Measurements from ENCODE around the gene TMEM132D. TPM values are rescaled to one million over a fixed set of nuclear protein-coding genes. Genes with fewer than 3 reads are reported as not detected.

Gene TMEM132D
- total RNA-seq, 2 experiments from 2014 or later, result not detected

GRCh38 chr12:129863938-129864337 lies 39.9 kb downstream of the TMEM132D start:
- peaks cover 8% of the 10 kb centered on the region for H3K9me3 Mint-ChIP-seq
- no peaks in the 10 kb centered on the region for H3K27me3 Mint-ChIP-seq
- no peak overlapping the region for H3K27ac Mint-ChIP-seq
- H3K4me3 Mint-ChIP-seq, result no peak overlapping the region
- CTCF ChIA-PET, result no interaction called here
- H3K36me3 Mint-ChIP-seq (ENCODE audit: low read depth), result no peaks in the 10 kb centered on the region
- POLR2A ChIA-PET, result no interaction called here
- H3K4me1 Mint-ChIP-seq, result no peaks in the 10 kb centered on the region
- DNase-seq, result no peak

GRCh38 chr12:129862561-129863175 lies 41.2 kb downstream of the TMEM132D start:
- DNase-seq, result no peak
- no peaks in the 10 kb centered on the region for H3K4me1 Mint-ChIP-seq
- ChIA-PET CTCF (no interaction called here), POLR2A (no interaction called here)
- no peaks in the 10 kb centered on the region for H3K27me3 Mint-ChIP-seq
- no peak overlapping the region for H3K27ac Mint-ChIP-seq
- H3K4me3 Mint-ChIP-seq, result no peak overlapping the region
- H3K9me3 Mint-ChIP-seq, result peaks cover 8% of the 10 kb centered on the region
- H3K36me3 Mint-ChIP-seq (ENCODE audit: low read depth), result no peaks in the 10 kb centered on the region

GRCh38 chr12:129861951-129862350 lies 41.9 kb downstream of the TMEM132D start:
- H3K27me3 Mint-ChIP-seq, result no peaks in the 10 kb centered on the region
- H3K4me1 Mint-ChIP-seq, result no peaks in the 10 kb centered on the region
- CTCF ChIA-PET, result no interaction called here
- POLR2A ChIA-PET, result no interaction called here
- H3K27ac Mint-ChIP-seq, result no peak overlapping the region
- H3K9me3 Mint-ChIP-seq, result peaks cover 7% of the 10 kb centered on the region
- no peaks in the 10 kb centered on the region for H3K36me3 Mint-ChIP-seq (ENCODE audit: low read depth)
- DNase-seq, result no peak
- no peak overlapping the region for H3K4me3 Mint-ChIP-seq

GRCh38 chr12:129854591-129854990 lies 49.2 kb downstream of the TMEM132D start:
- no peak overlapping the region for H3K4me3 Mint-ChIP-seq
- no peak overlapping the region for H3K27ac Mint-ChIP-seq
- H3K36me3 Mint-ChIP-seq (ENCODE audit: low read depth), result no peaks in the 10 kb centered on the region
- POLR2A ChIA-PET, result no interaction called here
- CTCF ChIA-PET, result no interaction called here
- DNase-seq, result no peak
- H3K9me3 Mint-ChIP-seq, result no peaks in the 10 kb centered on the region
- H3K27me3 Mint-ChIP-seq, result no peaks in the 10 kb centered on the region
- H3K4me1 Mint-ChIP-seq, result no peaks in the 10 kb centered on the region

GRCh38 chr12:129851296-129851695 lies 52.5 kb downstream of the TMEM132D start:
- H3K27me3 Mint-ChIP-seq, result no peaks in the 10 kb centered on the region
- no peaks in the 10 kb centered on the region for H3K4me1 Mint-ChIP-seq
- POLR2A ChIA-PET, result no interaction called here
- H3K27ac Mint-ChIP-seq, result no peak overlapping the region
- CTCF ChIA-PET, result no interaction called here
- no peak overlapping the region for H3K4me3 Mint-ChIP-seq
- no peaks in the 10 kb centered on the region for H3K36me3 Mint-ChIP-seq (ENCODE audit: low read depth)
- no peak for DNase-seq
- H3K9me3 Mint-ChIP-seq, result no peaks in the 10 kb centered on the region

- DNase-seq, result no peak
- H3K36me3 Mint-ChIP-seq (ENCODE audit: low read depth), result no peaks in the 10 kb centered on the region
- no peaks in the 10 kb centered on the region for H3K27me3 Mint-ChIP-seq
- no peaks in the 10 kb centered on the region for H3K9me3 Mint-ChIP-seq
- H3K4me1 Mint-ChIP-seq, result no peaks in the 10 kb centered on the region
- H3K4me3 Mint-ChIP-seq, result no peak overlapping the region
- ChIA-PET CTCF (interaction anchor here (1.0 kb wide), 1 partner anchor 12 kb away, joined by 4 read pairs; no protein-coding TSS in a partner anchor), POLR2A (no interaction called here)
- H3K27ac Mint-ChIP-seq, result no peak overlapping the region
These were observed 54.9 kb downstream of the TMEM132D start for GRCh38 chr12:129848876-129849275.

GRCh38 chr12:129847063-129847462 lies 56.8 kb downstream of the TMEM132D start:
- no peaks in the 10 kb centered on the region for H3K36me3 Mint-ChIP-seq (ENCODE audit: low read depth)
- DNase-seq, result no peak
- no peaks in the 10 kb centered on the region for H3K9me3 Mint-ChIP-seq
- H3K4me3 Mint-ChIP-seq, result no peak overlapping the region
- CTCF ChIA-PET, result no interaction called here
- POLR2A ChIA-PET, result no interaction called here
- H3K27ac Mint-ChIP-seq, result no peak overlapping the region
- H3K4me1 Mint-ChIP-seq, result no peaks in the 10 kb centered on the region
- no peaks in the 10 kb centered on the region for H3K27me3 Mint-ChIP-seq

- Mint-ChIP-seq H3K27me3 (no peaks in the 10 kb centered on the region), H3K36me3 (ENCODE audit: low read depth) (no peaks in the 10 kb centered on the region), H3K4me3 (no peak overlapping the region), H3K9me3 (no peaks in the 10 kb centered on the region), H3K4me1 (no peaks in the 10 kb centered on the region), H3K27ac (no peak overlapping the region)
- POLR2A ChIA-PET, result no interaction called here
- no peak for DNase-seq
- CTCF ChIA-PET, result no interaction called here
These were observed 59.1 kb downstream of the TMEM132D start for GRCh38 chr12:129844662-129845220.

- no peak for DNase-seq
- Mint-ChIP-seq H3K4me3 (no peak overlapping the region), H3K36me3 (ENCODE audit: low read depth) (no peaks in the 10 kb centered on the region), H3K9me3 (no peaks in the 10 kb centered on the region), H3K4me1 (no peaks in the 10 kb centered on the region), H3K27me3 (no peaks in the 10 kb centered on the region), H3K27ac (no peak overlapping the region)
- ChIA-PET CTCF (no interaction called here), POLR2A (no interaction called here)
These were observed 62.6 kb downstream of the TMEM132D start for GRCh38 chr12:129841251-129841650.

- Mint-ChIP-seq H3K27me3 (no peaks in the 10 kb centered on the region), H3K4me3 (no peak overlapping the region), H3K36me3 (ENCODE audit: low read depth) (no peaks in the 10 kb centered on the region), H3K4me1 (no peaks in the 10 kb centered on the region), H3K9me3 (no peaks in the 10 kb centered on the region), H3K27ac (no peak overlapping the region)
- CTCF ChIA-PET, result interaction anchor here (1.2 kb wide), 1 partner anchor 11 kb away, joined by 3 read pairs; no protein-coding TSS in a partner anchor
- POLR2A ChIA-PET, result no interaction called here
- DNase-seq, result no peak
These were observed 63.5 kb downstream of the TMEM132D start for GRCh38 chr12:129840145-129840884.

GRCh38 chr12:129839679-129840078 lies 64.1 kb downstream of the TMEM132D start:
- POLR2A ChIA-PET, result no interaction called here
- Mint-ChIP-seq H3K4me1 (no peaks in the 10 kb centered on the region), H3K27me3 (no peaks in the 10 kb centered on the region), H3K27ac (no peak overlapping the region), H3K4me3 (no peak overlapping the region), H3K9me3 (no peaks in the 10 kb centered on the region), H3K36me3 (ENCODE audit: low read depth) (no peaks in the 10 kb centered on the region)
- CTCF ChIA-PET, result interaction anchor here (1.2 kb wide), 1 partner anchor 10 kb away, joined by 3 read pairs; no protein-coding TSS in a partner anchor
- DNase-seq, result no peak

- H3K9me3 Mint-ChIP-seq, result peaks cover 2% of the 10 kb centered on the region
- ChIA-PET CTCF (no interaction called here), POLR2A (no interaction called here)
- H3K4me1 Mint-ChIP-seq, result no peaks in the 10 kb centered on the region
- DNase-seq, result no peak
- no peak overlapping the region for H3K27ac Mint-ChIP-seq
- H3K27me3 Mint-ChIP-seq, result no peaks in the 10 kb centered on the region
- no peak overlapping the region for H3K4me3 Mint-ChIP-seq
- no peaks in the 10 kb centered on the region for H3K36me3 Mint-ChIP-seq (ENCODE audit: low read depth)
These were observed 72.5 kb downstream of the TMEM132D start for GRCh38 chr12:129831294-129831693.

- no peaks in the 10 kb centered on the region for H3K27me3 Mint-ChIP-seq
- CTCF ChIA-PET, result interaction anchor here (0.6 kb wide), 1 partner anchor 608 kb away, joined by 3 read pairs; no protein-coding TSS in a partner anchor
- POLR2A ChIA-PET, result no interaction called here
- no peaks in the 10 kb centered on the region for H3K36me3 Mint-ChIP-seq (ENCODE audit: low read depth)
- no peak for DNase-seq
- peaks cover 2% of the 10 kb centered on the region for H3K9me3 Mint-ChIP-seq
- H3K4me1 Mint-ChIP-seq, result no peaks in the 10 kb centered on the region
- H3K4me3 Mint-ChIP-seq, result no peak overlapping the region
- no peak overlapping the region for H3K27ac Mint-ChIP-seq
These were observed 73.0 kb downstream of the TMEM132D start for GRCh38 chr12:129830796-129831195.

Measured in activated CD4-positive, alpha-beta T cell treated with anti-CD3 and anti-CD28 coated beads, Interleukin-2, amount 10 ng/mL, durations not matched to agents 7 days and 5 days (primary cell).